OCI-LY3 (cell line): Measurements from ENCODE around the gene SUCLG2.

Source experiments
- H2AFZ ChIP-seq: fragments of 200-600, 300-600 bp; shearing (Covaris generic); 2 replicates; pipeline ENCODE4 v1.6.0; 2014; ENCODE audit warnings: antibody characterized with exemption, low read depth, low read length
- H3K27ac ChIP-seq: fragments of 200-600, 300-600 bp; sonication (generic); 2 replicates; pipeline ENCODE4 v1.5.1; 2014; ENCODE audit warnings: mild to moderate bottlenecking, low read length, moderate library complexity, mixed read lengths
- H3K27me3 ChIP-seq: fragments of 200-600, 300-600 bp; sonication (generic); 2 replicates; pipeline ENCODE4 v1.6.1; 2014; ENCODE audit warnings: low read depth, low read length, mixed read lengths
- H3K36me3 ChIP-seq: fragments of 200-600, 300-600 bp; sonication (generic); replicated peaks from 2 replicates; pipeline ENCODE3; 2014; ENCODE audit warnings: low read depth, low read length, mixed read lengths
- H3K4me1 ChIP-seq: fragments of 300-600, 200-600 bp; sonication (generic); 2 replicates; pipeline ENCODE4 v1.6.1; 2014; ENCODE audit warnings: low read length, mixed read lengths
- H3K4me2 ChIP-seq: fragments of 200-600, 300-600 bp; sonication (generic); 2 replicates; pipeline ENCODE4 v1.6.1; 2014; ENCODE audit warnings: low read length, mixed read lengths
- H3K4me3 ChIP-seq: fragments of 300-600, 200-600 bp; sonication (generic); 2 replicates; pipeline ENCODE4 v1.5.1; 2014; ENCODE audit warnings: antibody characterized with exemption, mild to moderate bottlenecking, low read length, moderate library complexity
- H3K79me2 ChIP-seq: fragments of 300-600, 200-600 bp; shearing (Covaris generic); 2 replicates; pipeline ENCODE4 v1.6.1; 2014; ENCODE audit warnings: mild to moderate bottlenecking, low read length, mixed read lengths
- H3K9ac ChIP-seq: fragments of 300-600, 200-600 bp; shearing (Covaris generic); 2 replicates; pipeline ENCODE4 v1.6.0; 2014; ENCODE audit warnings: mild to moderate bottlenecking, low read length, moderate library complexity
- H3K9me3 ChIP-seq: fragments of 200-600, 300-600 bp; shearing (Covaris generic); 2 replicates; pipeline ENCODE4 v1.6.1; 2014; ENCODE audit warnings: low read length, mixed read lengths; ENCODE audit not compliant: insufficient read depth
- H4K20me1 ChIP-seq: fragments of 200-600, 300-600 bp; sonication (generic); 2 replicates; pipeline ENCODE4 v1.6.1; 2016; ENCODE audit warnings: low read length, mixed read lengths; ENCODE audit not compliant: insufficient read depth
- CTCF ChIP-seq: fragments of 200-600, 300-600 bp; sonication (generic); IDR thresholded peaks from 2 replicates; pipeline ENCODE4 v1.5.1; 2014; ENCODE audit warnings: antibody characterized with exemption, low read length, low read depth
- EZH2phosphoT487 ChIP-seq: fragments of 200-600 bp; shearing (Covaris generic); IDR thresholded peaks from 2 replicates; pipeline ENCODE4 v1.6.1; 2018; ENCODE audit warnings: antibody characterized with exemption, mixed run types, low read depth

SUCLG2 gene

GRCh38 chr3:67459796-67460195 is 194.6 kb downstream of the SUCLG2 start:
- no peaks in the 10 kb centered on the region for H3K79me2 ChIP-seq
- H3K4me3 ChIP-seq, result no peak overlapping the region
- H4K20me1 ChIP-seq, result peaks cover 8% of the 10 kb centered on the region
- H3K9ac ChIP-seq, result no peak overlapping the region
- H3K4me1 ChIP-seq, result no peaks in the 10 kb centered on the region
- TF ChIP-seq EZH2phosphoT487 (no peak), CTCF (no peak)
- H3K36me3 ChIP-seq, result no peaks in the 10 kb centered on the region
- no peaks in the 10 kb centered on the region for H3K9me3 ChIP-seq
- no peaks in the 10 kb centered on the region for H3K27me3 ChIP-seq
- H3K27ac ChIP-seq, result no peak overlapping the region
- no peak overlapping the region for H2AFZ ChIP-seq
- no peak overlapping the region for H3K4me2 ChIP-seq

- H3K4me3 ChIP-seq, result no peak overlapping the region
- H4K20me1 ChIP-seq, result peaks cover 8% of the 10 kb centered on the region
- H3K36me3 ChIP-seq, result no peaks in the 10 kb centered on the region
- no peak overlapping the region for H3K4me2 ChIP-seq
- TF ChIP-seq CTCF (no peak), EZH2phosphoT487 (no peak)
- H3K79me2 ChIP-seq, result no peaks in the 10 kb centered on the region
- no peaks in the 10 kb centered on the region for H3K27me3 ChIP-seq
- H3K9me3 ChIP-seq, result no peaks in the 10 kb centered on the region
- no peak overlapping the region for H2AFZ ChIP-seq
- no peaks in the 10 kb centered on the region for H3K4me1 ChIP-seq
- no peak overlapping the region for H3K27ac ChIP-seq
- no peak overlapping the region for H3K9ac ChIP-seq
These were observed 195.4 kb downstream of the SUCLG2 start for GRCh38 chr3:67458896-67459530.

GRCh38 chr3:67458408-67458807 is 196.0 kb downstream of the SUCLG2 start:
- Histone ChIP-seq H3K36me3 (no peaks in the 10 kb centered on the region), H3K27ac (no peak overlapping the region), H3K79me2 (no peaks in the 10 kb centered on the region), H3K4me3 (no peak overlapping the region), H3K4me1 (no peaks in the 10 kb centered on the region), H3K9ac (no peak overlapping the region), H3K9me3 (no peaks in the 10 kb centered on the region), H4K20me1 (peaks cover 4% of the 10 kb centered on the region; the same call in 1 of the 2 replicates), H3K4me2 (no peak overlapping the region), H2AFZ (no peak overlapping the region), H3K27me3 (no peaks in the 10 kb centered on the region)
- TF ChIP-seq EZH2phosphoT487 (no peak), CTCF (peak; percentile 6; the same call in 1 of the 2 replicates)

GRCh38 chr3:67453628-67454027 is 200.8 kb downstream of the SUCLG2 start:
- Histone ChIP-seq H3K4me2 (no peak overlapping the region), H3K79me2 (no peaks in the 10 kb centered on the region), H3K36me3 (no peaks in the 10 kb centered on the region), H3K4me3 (no peak overlapping the region), H3K27me3 (no peaks in the 10 kb centered on the region), H3K27ac (no peak overlapping the region), H2AFZ (no peak overlapping the region), H4K20me1 (peaks cover 4% of the 10 kb centered on the region; the same call in 1 of the 2 replicates), H3K9ac (no peak overlapping the region), H3K4me1 (no peaks in the 10 kb centered on the region; the same call in 1 of the 2 replicates), H3K9me3 (no peaks in the 10 kb centered on the region)
- TF ChIP-seq EZH2phosphoT487 (no peak), CTCF (no peak)
